Measurements from ENCODE around the gene EFHC2.

Gene EFHC2

DNA sequence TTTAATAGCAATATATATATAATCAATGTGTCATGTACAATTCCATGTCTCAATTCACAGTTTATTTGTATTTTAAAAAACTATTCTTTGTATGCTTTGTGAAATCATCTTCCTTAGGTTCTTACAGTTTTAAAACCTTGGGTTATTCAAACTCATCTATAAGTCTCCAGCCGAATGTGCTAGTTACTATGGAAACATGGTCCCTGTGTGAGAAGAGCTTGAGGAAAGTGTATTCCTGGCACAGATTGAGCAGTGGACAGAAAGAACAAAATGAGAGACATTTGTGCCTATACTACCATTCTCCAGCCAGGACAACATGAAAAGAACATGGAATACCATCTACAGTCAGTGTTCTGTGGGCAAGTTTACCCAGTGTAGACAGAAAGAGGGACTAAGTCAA, 103.4 kb downstream of the EFHC2 start:
- TF ChIP-seq, protein P1, sequence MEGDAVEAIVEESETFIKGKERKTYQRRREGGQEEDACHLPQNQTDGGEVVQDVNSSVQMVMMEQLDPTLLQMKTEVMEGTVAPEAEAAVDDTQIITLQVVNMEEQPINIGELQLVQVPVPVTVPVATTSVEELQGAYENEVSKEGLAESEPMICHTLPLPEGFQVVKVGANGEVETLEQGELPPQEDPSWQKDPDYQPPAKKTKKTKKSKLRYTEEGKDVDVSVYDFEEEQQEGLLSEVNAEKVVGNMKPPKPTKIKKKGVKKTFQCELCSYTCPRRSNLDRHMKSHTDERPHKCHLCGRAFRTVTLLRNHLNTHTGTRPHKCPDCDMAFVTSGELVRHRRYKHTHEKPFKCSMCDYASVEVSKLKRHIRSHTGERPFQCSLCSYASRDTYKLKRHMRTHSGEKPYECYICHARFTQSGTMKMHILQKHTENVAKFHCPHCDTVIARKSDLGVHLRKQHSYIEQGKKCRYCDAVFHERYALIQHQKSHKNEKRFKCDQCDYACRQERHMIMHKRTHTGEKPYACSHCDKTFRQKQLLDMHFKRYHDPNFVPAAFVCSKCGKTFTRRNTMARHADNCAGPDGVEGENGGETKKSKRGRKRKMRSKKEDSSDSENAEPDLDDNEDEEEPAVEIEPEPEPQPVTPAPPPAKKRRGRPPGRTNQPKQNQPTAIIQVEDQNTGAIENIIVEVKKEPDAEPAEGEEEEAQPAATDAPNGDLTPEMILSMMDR (IDR thresholded peaks at IDR 0.05; ENCODE audit: low read depth, low read length, missing control alignments): no peak
- DNase-seq (ENCODE audit: extremely low read depth, low read depth): no peak
- no peak overlapping the region for H3K4me3 ChIP-seq (replicated peaks; ENCODE audit: low read depth, low read length)

DNA sequence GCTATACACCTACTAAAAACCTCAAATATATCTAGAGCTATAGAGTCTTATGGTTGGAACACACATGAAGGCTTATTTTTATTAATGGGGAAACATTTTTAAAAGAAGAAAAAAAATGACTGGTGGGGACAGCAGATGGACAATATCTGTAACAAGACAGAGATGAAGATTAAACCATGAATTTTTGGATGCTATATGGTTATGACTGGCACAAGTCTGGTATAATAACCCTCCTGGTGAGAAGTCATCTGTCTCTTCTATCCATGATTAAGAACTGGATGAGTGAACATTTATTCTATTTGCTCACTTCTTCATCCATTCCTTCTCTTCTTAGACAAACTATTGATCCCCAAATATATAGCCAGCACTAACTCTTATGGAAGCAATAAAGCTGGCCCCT, 104.4 kb downstream of the EFHC2 start:
- TF ChIP-seq, protein P1 (IDR thresholded peaks at IDR 0.05; ENCODE audit: low read depth, low read length, missing control alignments): no peak
- no peak overlapping the region for H3K4me3 ChIP-seq (replicated peaks; ENCODE audit: low read depth, low read length)
- no peak for DNase-seq (ENCODE audit: extremely low read depth, low read depth)

DNA sequence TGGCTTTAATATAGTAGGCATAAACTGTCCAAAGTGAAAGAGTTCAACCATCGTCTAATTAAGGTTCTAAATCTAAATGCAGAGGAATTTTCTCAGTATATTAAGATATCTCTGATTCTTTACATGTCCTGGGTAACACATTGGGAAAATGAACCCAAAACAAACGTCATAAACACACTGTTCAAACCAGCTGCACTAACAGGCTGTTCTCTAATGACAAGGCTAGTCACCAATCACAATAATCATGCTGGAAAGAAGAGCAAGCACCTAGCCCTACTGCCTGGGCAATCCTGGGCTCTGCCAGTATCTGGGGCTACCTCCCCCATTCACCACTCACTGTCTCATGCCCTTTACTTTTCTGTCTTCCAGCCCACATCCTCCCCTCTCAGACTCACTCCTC, 107.9 kb downstream of the EFHC2 start:
- H3K4me3 ChIP-seq (replicated peaks; ENCODE audit: low read depth, low read length): no peak overlapping the region
- no peak for DNase-seq (ENCODE audit: extremely low read depth, low read depth)
- TF ChIP-seq, protein P1 (IDR thresholded peaks at IDR 0.05; ENCODE audit: low read depth, low read length, missing control alignments): no peak

DNA sequence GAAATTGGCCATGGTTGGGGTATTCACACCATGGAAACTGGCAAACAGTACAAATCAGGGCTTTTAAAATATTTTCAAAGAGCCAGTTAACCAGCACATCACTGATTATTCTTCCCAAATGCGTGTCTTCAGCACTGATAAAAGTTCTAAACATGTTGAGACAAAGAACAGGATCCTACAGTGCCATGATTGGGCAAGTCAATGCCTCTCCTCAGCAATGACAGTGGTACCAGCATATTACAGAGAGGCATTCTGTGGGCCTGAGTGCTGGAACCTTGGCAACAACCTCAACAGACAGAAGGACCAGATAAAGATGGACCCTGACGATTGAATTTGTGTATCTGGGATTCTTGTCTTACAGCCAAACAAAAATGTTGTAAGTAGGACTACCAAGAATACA, 108.9 kb downstream of the EFHC2 start:
- TF ChIP-seq, protein P1 (IDR thresholded peaks at IDR 0.05; ENCODE audit: low read depth, low read length, missing control alignments): no peak
- no peak overlapping the region for H3K4me3 ChIP-seq (replicated peaks; ENCODE audit: low read depth, low read length)
- no peak for DNase-seq (ENCODE audit: extremely low read depth, low read depth)

DNA sequence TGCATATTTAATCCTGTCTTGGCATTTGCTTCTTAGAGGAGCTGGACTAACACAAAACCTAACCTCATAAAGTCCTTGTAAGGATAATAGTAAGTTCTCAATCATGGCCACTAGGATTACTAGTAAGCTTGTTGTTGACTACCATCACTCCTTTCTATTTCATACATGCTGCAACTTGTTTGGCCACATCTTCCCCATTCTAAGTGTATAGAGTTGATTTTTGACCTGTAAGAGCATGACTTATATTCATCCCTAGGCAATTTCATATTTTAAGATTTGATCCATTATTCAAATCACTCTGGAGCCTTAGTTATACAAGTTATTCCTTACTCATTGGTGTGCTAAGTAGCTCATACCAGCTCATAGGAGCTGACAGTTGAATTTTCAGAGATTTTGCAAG, 109.4 kb downstream of the EFHC2 start:
- TF ChIP-seq, protein P1 (IDR thresholded peaks at IDR 0.05; ENCODE audit: low read depth, low read length, missing control alignments): no peak
- H3K4me3 ChIP-seq (replicated peaks; ENCODE audit: low read depth, low read length): no peak overlapping the region
- DNase-seq (ENCODE audit: extremely low read depth, low read depth): no peak

DNA sequence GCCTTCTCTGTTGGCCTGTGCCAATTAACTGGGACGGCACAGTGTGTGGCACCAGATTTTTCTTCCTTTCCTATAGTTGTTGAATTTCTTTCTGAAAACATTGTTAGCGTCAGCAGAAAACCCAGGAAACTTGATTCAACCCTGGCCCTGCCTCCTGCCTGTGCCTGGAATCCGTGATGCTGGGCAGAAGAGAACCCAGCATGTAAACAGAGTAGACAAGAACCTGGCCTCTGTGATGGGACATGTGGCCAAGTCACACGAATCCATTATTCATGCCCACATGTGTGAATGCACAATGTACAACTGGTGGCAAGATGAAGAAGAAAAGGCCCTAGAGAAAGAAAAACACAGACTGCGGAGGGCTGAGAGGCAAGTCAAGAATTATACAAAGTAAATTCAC, 111.4 kb downstream of the EFHC2 start:
- no peak overlapping the region for H3K4me3 ChIP-seq (replicated peaks; ENCODE audit: low read depth, low read length)
- no peak for DNase-seq (ENCODE audit: extremely low read depth, low read depth)
- TF ChIP-seq, protein P1 (IDR thresholded peaks at IDR 0.05; ENCODE audit: low read depth, low read length, missing control alignments): no peak

DNA sequence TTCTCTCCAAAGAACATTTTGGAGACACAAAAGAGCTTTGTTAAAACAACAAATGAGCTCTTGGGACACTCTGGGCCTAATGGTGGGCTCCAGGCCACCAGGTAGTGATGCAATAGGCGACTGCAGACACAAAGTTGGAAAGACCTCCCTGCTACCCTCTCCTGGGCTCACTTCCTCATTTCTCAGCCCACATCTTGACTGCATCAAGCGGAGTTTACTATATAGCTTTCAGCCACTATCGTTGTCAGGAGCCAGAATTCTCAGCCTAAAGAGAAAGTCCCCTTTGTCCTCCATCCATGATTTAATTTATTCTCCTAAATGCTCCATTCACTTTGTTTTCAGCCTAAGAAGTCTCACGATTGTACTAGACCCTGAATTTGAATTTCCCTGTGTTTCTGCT, 114.9 kb downstream of the EFHC2 start:
- DNase-seq (ENCODE audit: extremely low read depth, low read depth): no peak
- TF ChIP-seq, protein P1 (IDR thresholded peaks at IDR 0.05; ENCODE audit: low read depth, low read length, missing control alignments): no peak
- no peak overlapping the region for H3K4me3 ChIP-seq (replicated peaks; ENCODE audit: low read depth, low read length)
